Caco-2 (cell line): ENCODE data around the gene DSG4. TPM values are rescaled to one million over a fixed set of nuclear protein-coding genes. Genes with fewer than 3 reads are reported as not detected.

Source experiments
- BruUV-seq: library from RNA; stranded (reverse); fragments of 400-500 nt; replicated peaks from 2 replicates; lab custom pipeline; 2021; lab: Mats Ljungman, UMichigan
- CTCF ChIA-PET: fragments of 300-600 bp; sonication (Branson Sonifier 250); formaldehyde crosslinking; loops from one replicate; lab custom pipeline; 2022; ENCODE audit warnings: antibody characterized with exemption; lab: Charles Lee
- POLR2A ChIA-PET: fragments of 300-600 bp; sonication (Branson Sonifier 250); formaldehyde crosslinking; loops from one replicate; lab custom pipeline; 2022; ENCODE audit warnings: antibody characterized with exemption; lab: Charles Lee
- DNase-seq, 2 experiments: peaks; one replicate each; pipeline versions ENCODE4 v3.0.0 to v3.0.0-alpha.2; 2020 to 2022
- H3K27me3 ChIP-seq: replicated peaks from 2 replicates; pipeline ENCODE4 v1.6.0; 2011; ENCODE audit warnings: low read length; ENCODE audit not compliant: control insufficient read depth, insufficient read depth
- H3K36me3 ChIP-seq: 2 replicates; pipeline ENCODE4 v1.5.1; 2011; ENCODE audit warnings: low read length; ENCODE audit not compliant: control insufficient read depth, insufficient read depth
- H3K4me1 ChIP-seq: fragments of 250-450 bp; sonication (Bioruptor Pico); 2 replicates; pipeline ENCODE4 v1.5.1; 2020; ENCODE audit warnings: mild to moderate bottlenecking
- H3K4me3 ChIP-seq: 2 replicates; pipeline ENCODE4 v1.5.1; 2011; ENCODE audit warnings: low read depth, mild to moderate bottlenecking, control low read depth, low read length
- H3K9me3 ChIP-seq: fragments of 250-450 bp; sonication (Bioruptor Pico); 2 replicates; pipeline ENCODE4 v1.5.1; 2020; ENCODE audit warnings: mild to moderate bottlenecking, moderate library complexity
- H3K27ac Mint-ChIP-seq: one replicate; pipeline ENCODE4 v1.8.0; 2022; ENCODE audit warnings: mixed read lengths; ENCODE audit not compliant: unreplicated experiment
- H3K27me3 Mint-ChIP-seq: one replicate; pipeline ENCODE4 v1.8.0; 2022; ENCODE audit warnings: mixed read lengths; ENCODE audit not compliant: insufficient read depth, unreplicated experiment
- H3K36me3 Mint-ChIP-seq: one replicate; pipeline ENCODE4 v1.8.0; 2022; ENCODE audit warnings: mild to moderate bottlenecking, mixed read lengths; ENCODE audit not compliant: insufficient read depth, unreplicated experiment
- H3K4me1 Mint-ChIP-seq: one replicate; pipeline ENCODE4 v1.8.0; 2022; ENCODE audit warnings: low read depth, mixed read lengths; ENCODE audit not compliant: unreplicated experiment
- H3K4me3 Mint-ChIP-seq: one replicate; pipeline ENCODE4 v1.8.0; 2022; ENCODE audit warnings: mild to moderate bottlenecking, moderate library complexity, mixed read lengths; ENCODE audit not compliant: unreplicated experiment
- H3K9me3 Mint-ChIP-seq: one replicate; pipeline ENCODE4 v1.8.0; 2022; ENCODE audit warnings: mixed read lengths; ENCODE audit not compliant: unreplicated experiment
- CTCF ChIP-seq, 2 experiments: fragments of 200-600 bp in 1 of 2; IDR thresholded peaks; 1 replicate in 1 of 2; 2 replicates in 1 of 2; pipeline versions ENCODE4 v1.5.1 to v1.8.0; 2011 to 2022; ENCODE audit warnings: antibody characterized with exemption in 1 of 2, control low read depth in 1 of 2, inconsistent platforms in 1 of 2, low read depth in 1 of 2, low read length in 1 of 2, mild to moderate bottlenecking in 1 of 2, moderate library complexity in 1 of 2; ENCODE audit not compliant: insufficient read depth in 1 of 2, severe bottlenecking in 1 of 2, unreplicated experiment in 1 of 2
- intact Hi-C: fragments of 100-400 bp; cut with micrococcal nuclease; formaldehyde crosslinking; loops from one replicate; pipeline ENCODE4 v1.10.0; 2022; ENCODE audit not compliant: unreplicated experiment
- total RNA-seq: library from RNA; stranded (reverse); gene quantifications from 2 replicates; pipeline ENCODE4 v1.2.3, GENCODE V29; 2022

The DSG4 gene
- total RNA-seq, 1 experiment from 2014 or later = not detected

DNA sequence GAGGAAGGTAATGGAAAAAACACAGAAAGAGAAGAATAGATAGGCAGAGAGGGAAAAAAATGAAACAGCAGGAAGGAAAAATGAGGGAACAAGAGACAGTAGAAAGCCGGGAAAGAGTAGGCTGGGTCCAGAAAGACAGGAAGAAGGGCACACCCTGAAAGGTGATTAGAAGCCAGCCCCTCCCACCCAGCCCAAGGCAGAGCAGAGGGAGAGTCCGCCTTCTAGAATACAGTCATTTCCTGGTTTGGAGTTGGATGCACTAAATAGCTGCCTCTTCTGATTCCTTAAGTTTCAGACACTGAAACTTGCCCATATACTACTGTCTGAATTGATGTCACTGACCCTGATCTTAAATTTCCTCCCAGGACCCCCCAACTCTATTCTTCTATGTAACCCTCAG lies 53.0 kb downstream of the DSG4 start:
- peak in 1 of 2 experiments; percentile 29 for DNase-seq
- H3K9me3 ChIP-seq = no peaks in the 10 kb centered on the region
- H3K27me3 Mint-ChIP-seq = no peaks in the 10 kb centered on the region
- H3K27ac Mint-ChIP-seq = no peak overlapping the region
- no peaks in the 10 kb centered on the region for H3K36me3 Mint-ChIP-seq
- BruUV-seq = no TSS peak
- H3K4me1 ChIP-seq = peaks cover 10% of the 10 kb centered on the region; the same call in 1 of the 2 replicates
- H3K4me3 Mint-ChIP-seq = no peak overlapping the region
- CTCF ChIA-PET = interaction anchor here (0.6 kb wide), 1 partner anchor 388 kb away, joined by 4 read pairs; no protein-coding TSS in a partner anchor
- H3K9me3 Mint-ChIP-seq = no peaks in the 10 kb centered on the region
- intact Hi-C loops = no loop called here
- no peaks in the 10 kb centered on the region for H3K36me3 ChIP-seq
- H3K4me3 ChIP-seq = no peak overlapping the region
- no peak for TF ChIP-seq CTCF (IDR thresholded peaks at IDR 0.05; ENCODE audit: insufficient read depth in 1 of 2, low read depth in 1 of 2, low read length in 1 of 2, severe bottlenecking in 1 of 2, unreplicated experiment in 1 of 2)
- peaks cover 7% of the 10 kb centered on the region for H3K4me1 Mint-ChIP-seq
- no peaks in the 10 kb centered on the region for H3K27me3 ChIP-seq
- POLR2A ChIA-PET = no interaction called here

DNA sequence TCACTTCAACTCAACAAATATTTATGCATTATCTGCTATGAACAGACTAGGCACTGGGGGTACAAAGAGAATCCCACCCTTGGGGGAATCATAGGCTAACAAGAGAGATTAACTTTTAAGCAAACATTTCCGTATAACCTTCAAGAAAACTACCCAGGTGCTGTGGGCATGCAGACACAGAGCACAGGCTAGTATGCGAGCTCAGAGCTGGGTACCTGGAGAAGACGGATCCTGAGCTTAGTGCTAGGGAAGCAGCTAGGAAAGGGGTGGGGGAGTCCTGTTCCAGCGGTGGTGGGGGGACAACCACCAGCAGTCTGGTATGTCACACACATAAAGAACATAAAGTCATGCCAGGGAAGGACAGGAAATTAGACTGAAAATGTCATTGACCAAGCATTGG lies 53.5 kb downstream of the DSG4 start:
- no peaks in the 10 kb centered on the region for H3K27me3 Mint-ChIP-seq
- ChIA-PET CTCF (interaction anchor here (0.6 kb wide), 1 partner anchor 388 kb away, joined by 4 read pairs; no protein-coding TSS in a partner anchor), POLR2A (no interaction called here)
- H3K27ac Mint-ChIP-seq = no peak overlapping the region
- intact Hi-C loops = no loop called here
- no peaks in the 10 kb centered on the region for H3K9me3 ChIP-seq
- BruUV-seq = no TSS peak
- no peak overlapping the region for H3K4me3 Mint-ChIP-seq
- no peak overlapping the region for H3K4me3 ChIP-seq
- H3K36me3 ChIP-seq = no peaks in the 10 kb centered on the region
- no peaks in the 10 kb centered on the region for H3K9me3 Mint-ChIP-seq
- peaks cover 10% of the 10 kb centered on the region; the same call in 1 of the 2 replicates for H3K4me1 ChIP-seq
- no peaks in the 10 kb centered on the region for H3K27me3 ChIP-seq
- TF ChIP-seq CTCF (IDR thresholded peaks at IDR 0.05; ENCODE audit: insufficient read depth in 1 of 2, low read depth in 1 of 2, low read length in 1 of 2, severe bottlenecking in 1 of 2, unreplicated experiment in 1 of 2) = no peak
- no peaks in the 10 kb centered on the region for H3K36me3 Mint-ChIP-seq
- peaks cover 7% of the 10 kb centered on the region for H3K4me1 Mint-ChIP-seq
- DNase-seq = no peak

GRCh38 chr18:31430554-31430953 lies 54.0 kb downstream of the DSG4 start:
- no peak overlapping the region for H3K4me3 ChIP-seq
- Mint-ChIP-seq H3K9me3 (no peaks in the 10 kb centered on the region), H3K27me3 (no peaks in the 10 kb centered on the region), H3K27ac (no peak overlapping the region), H3K36me3 (no peaks in the 10 kb centered on the region), H3K4me3 (no peak overlapping the region), H3K4me1 (peaks cover 7% of the 10 kb centered on the region)
- no peak for DNase-seq
- no peaks in the 10 kb centered on the region for H3K27me3 ChIP-seq
- no peaks in the 10 kb centered on the region for H3K36me3 ChIP-seq
- CTCF ChIA-PET = no interaction called here
- no TSS peak for BruUV-seq
- intact Hi-C loops = no loop called here
- H3K4me1 ChIP-seq = peaks cover 10% of the 10 kb centered on the region; the same call in 1 of the 2 replicates
- POLR2A ChIA-PET = no interaction called here
- H3K9me3 ChIP-seq = no peaks in the 10 kb centered on the region
- no peak for TF ChIP-seq CTCF (IDR thresholded peaks at IDR 0.05; ENCODE audit: insufficient read depth in 1 of 2, low read depth in 1 of 2, low read length in 1 of 2, severe bottlenecking in 1 of 2, unreplicated experiment in 1 of 2)
